Cardiac muscle cell (in vitro differentiated cells and primary cell): Measurements from ENCODE around the gene NUAK1. TPM values are rescaled to one million over a fixed set of nuclear protein-coding genes. Genes with fewer than 3 reads are reported as not detected.
"Not testable (repeated sequence)": the region's sequence is repeated elsewhere in the genome, so short reads cannot be mapped to it uniquely, and the experiment has no call there.

Source experiments
- DNase-seq, 2 donors: peaks; one replicate each; pipeline versions ENCODE4 v3.0.0 to v3.0.0-alpha.2; 2010 to 2017; ENCODE audit warnings: low read depth in 1 of 2, low spot score in 1 of 2
- H3K27ac ChIP-seq: fragments of 200-600 bp; sonication (generic); 2 replicates; pipeline ENCODE4 v1.5.1; 2016
- H3K27me3 ChIP-seq: fragments of 200-600 bp; sonication (generic); 2 replicates; pipeline ENCODE4 v1.6.0; 2016; ENCODE audit warnings: control low read depth
- H3K36me3 ChIP-seq: fragments of 200-600 bp; sonication (generic); 2 replicates; pipeline ENCODE4 v1.5.1; 2016; ENCODE audit warnings: control low read depth
- H3K4me1 ChIP-seq: fragments of 200-600 bp; sonication (generic); 2 replicates; pipeline ENCODE4 v1.8.1; 2017; ENCODE audit warnings: low read depth, mild to moderate bottlenecking, mixed run types
- H3K4me3 ChIP-seq: fragments of 200-600 bp; sonication (generic); 2 replicates; pipeline ENCODE4 v1.5.1; 2016; ENCODE audit warnings: mild to moderate bottlenecking
- H3K9me3 ChIP-seq: fragments of 200-600 bp; sonication (generic); 2 replicates; pipeline ENCODE4 v1.5.1; 2017; ENCODE audit warnings: low read depth, mild to moderate bottlenecking, control low read depth
- polyA plus RNA-seq: library from polyadenylated mRNA; unstranded; fragments of >200 nt; fragmentation: Nextera tagmentation; extraction: Ambion mirVana; gene quantifications from 2 replicates; pipeline ENCODE4 v1.2.1, GENCODE V29; 2016
- total RNA-seq: library from RNA; depleted of rRNA; stranded (reverse); fragments of >200 nt; gene quantifications from 2 replicates; pipeline ENCODE4 v1.2.3, GENCODE V29; 2016
- TF ChIP-seq, protein P1 (sequence below): IDR thresholded peaks from 2 replicates; pipeline ENCODE4 v1.5.1; 2012; ENCODE audit warnings: low read depth, mild to moderate bottlenecking, low read length

Gene NUAK1
- total and polyA plus RNA-seq, 2 experiments from 2014 or later: 2.9 to 7.2 TPM

DNA sequence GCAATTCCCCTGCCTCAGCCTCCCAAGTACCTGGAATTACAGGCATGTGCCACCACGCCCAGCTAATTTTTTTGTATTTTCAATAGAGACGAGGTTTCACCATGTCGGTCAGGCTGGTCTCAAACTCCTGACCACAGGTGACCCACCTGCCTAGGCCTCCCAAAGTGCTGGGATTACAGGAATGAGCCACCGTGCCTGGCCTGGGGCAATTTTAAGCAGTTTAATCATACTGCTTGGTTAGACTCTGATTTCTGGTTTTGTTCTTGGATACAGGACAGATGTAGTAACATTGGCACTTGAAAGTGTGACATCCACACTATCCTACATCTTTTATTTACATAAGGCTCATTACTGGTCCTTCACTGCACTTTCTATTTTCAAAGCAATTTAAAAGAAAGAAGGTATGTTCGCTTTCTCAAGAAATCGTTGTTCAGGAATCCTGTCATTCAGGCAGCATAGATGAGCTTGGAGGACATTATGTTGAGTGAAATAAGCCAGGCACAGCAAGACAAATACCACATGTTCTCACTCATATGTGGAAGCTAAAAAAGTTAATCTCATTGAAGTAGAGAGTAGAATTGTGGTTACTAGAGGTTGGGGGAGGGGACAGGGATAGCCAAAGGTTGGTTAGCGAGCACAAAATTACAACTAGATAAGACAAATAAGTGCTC is 4.0 kb upstream of the NUAK1 start:
- no peaks in the 10 kb centered on the region for H3K9me3 ChIP-seq
- H3K36me3 ChIP-seq: no peaks in the 10 kb centered on the region
- peaks cover 62% of the 10 kb centered on the region for H3K4me1 ChIP-seq
- H3K4me3 ChIP-seq: peak overlapping the region; percentile 2
- TF ChIP-seq, protein P1, sequence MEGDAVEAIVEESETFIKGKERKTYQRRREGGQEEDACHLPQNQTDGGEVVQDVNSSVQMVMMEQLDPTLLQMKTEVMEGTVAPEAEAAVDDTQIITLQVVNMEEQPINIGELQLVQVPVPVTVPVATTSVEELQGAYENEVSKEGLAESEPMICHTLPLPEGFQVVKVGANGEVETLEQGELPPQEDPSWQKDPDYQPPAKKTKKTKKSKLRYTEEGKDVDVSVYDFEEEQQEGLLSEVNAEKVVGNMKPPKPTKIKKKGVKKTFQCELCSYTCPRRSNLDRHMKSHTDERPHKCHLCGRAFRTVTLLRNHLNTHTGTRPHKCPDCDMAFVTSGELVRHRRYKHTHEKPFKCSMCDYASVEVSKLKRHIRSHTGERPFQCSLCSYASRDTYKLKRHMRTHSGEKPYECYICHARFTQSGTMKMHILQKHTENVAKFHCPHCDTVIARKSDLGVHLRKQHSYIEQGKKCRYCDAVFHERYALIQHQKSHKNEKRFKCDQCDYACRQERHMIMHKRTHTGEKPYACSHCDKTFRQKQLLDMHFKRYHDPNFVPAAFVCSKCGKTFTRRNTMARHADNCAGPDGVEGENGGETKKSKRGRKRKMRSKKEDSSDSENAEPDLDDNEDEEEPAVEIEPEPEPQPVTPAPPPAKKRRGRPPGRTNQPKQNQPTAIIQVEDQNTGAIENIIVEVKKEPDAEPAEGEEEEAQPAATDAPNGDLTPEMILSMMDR: no peak
- DNase-seq: peak in 1 of 2 donors; percentile 63
- peak overlapping the region; percentile 100 for H3K27ac ChIP-seq
- H3K27me3 ChIP-seq: no peaks in the 10 kb centered on the region

DNA sequence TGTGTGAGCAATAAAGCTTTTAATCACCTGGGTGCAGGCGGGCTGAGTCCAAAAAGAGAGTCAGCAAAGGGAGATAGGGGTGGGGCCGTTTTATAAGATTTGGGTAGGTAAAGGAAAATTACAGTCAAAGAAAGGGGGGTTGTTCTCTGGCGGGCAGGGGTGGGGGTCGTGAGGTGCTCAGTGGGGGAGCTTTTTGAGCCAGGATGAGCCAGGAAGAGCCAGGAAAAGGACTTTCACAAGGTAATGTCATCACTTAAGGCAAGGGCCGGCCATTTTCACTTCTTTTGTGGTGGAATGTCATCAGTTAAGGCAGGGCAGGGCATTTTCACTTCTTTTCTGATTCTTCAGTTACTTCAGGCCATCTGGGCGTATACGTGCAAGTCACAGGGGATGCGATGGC is 3.2 kb upstream of the NUAK1 start:
- H3K4me1 ChIP-seq: peaks cover 59% of the 10 kb centered on the region
- H3K27ac ChIP-seq: peak overlapping the region; percentile 100
- H3K36me3 ChIP-seq, H3K9me3 ChIP-seq, H3K27me3 ChIP-seq, H3K4me3 ChIP-seq, DNase-seq: not testable (repeated sequence)

DNA sequence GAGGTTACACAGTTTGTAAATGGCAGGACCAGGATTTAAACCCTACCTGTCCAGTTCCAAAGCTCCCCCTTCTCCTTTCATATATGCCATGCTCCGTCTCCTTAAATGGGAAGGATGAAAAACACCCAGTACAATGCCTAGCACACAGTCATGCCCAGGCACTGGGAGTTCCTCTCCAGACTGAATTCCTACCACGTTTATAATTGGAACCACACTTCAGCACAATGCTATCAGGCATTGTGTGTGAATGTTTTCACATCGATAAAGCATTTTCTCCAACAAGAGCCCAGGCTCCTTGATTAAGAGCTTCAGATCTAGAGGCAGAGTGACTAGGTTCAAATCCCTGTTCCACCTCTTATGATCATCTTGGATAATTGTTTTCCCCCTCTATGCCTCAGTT is 2.7 kb upstream of the NUAK1 start:
- H3K4me3 ChIP-seq: no peak overlapping the region
- H3K4me1 ChIP-seq: peaks cover 58% of the 10 kb centered on the region
- peak overlapping the region; percentile 100 for H3K27ac ChIP-seq
- peak in 1 of 2 donors; percentile 41 for DNase-seq
- TF ChIP-seq, protein P1: no peak
- no peaks in the 10 kb centered on the region for H3K27me3 ChIP-seq
- no peaks in the 10 kb centered on the region for H3K36me3 ChIP-seq
- H3K9me3 ChIP-seq: no peaks in the 10 kb centered on the region

DNA sequence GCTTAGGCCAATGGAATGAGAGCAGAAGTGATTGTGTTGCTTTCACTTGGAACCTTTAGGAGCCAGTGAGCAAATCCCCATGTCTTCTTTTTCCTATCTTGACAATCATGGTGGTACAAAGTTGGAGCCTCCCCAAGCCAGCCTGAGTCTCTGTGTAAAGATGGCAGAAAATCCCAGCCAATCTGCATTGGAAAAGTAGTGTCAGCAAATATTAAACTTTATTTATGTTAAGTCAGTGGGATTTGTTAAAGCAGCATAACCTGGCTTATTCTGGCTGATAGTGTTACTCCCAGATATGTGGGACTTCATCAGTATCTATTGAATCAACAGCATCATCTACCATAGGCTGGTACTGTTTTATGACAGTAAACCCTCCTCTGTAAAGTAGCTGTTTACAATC is 2.2 kb upstream of the NUAK1 start:
- TF ChIP-seq, protein P1: no peak
- DNase-seq: no peak
- Histone ChIP-seq H3K27ac (peak overlapping the region; percentile 100), H3K9me3 (no peaks in the 10 kb centered on the region), H3K4me3 (peak overlapping the region; percentile 97), H3K4me1 (peaks cover 54% of the 10 kb centered on the region), H3K36me3 (no peaks in the 10 kb centered on the region), H3K27me3 (no peaks in the 10 kb centered on the region)

DNA sequence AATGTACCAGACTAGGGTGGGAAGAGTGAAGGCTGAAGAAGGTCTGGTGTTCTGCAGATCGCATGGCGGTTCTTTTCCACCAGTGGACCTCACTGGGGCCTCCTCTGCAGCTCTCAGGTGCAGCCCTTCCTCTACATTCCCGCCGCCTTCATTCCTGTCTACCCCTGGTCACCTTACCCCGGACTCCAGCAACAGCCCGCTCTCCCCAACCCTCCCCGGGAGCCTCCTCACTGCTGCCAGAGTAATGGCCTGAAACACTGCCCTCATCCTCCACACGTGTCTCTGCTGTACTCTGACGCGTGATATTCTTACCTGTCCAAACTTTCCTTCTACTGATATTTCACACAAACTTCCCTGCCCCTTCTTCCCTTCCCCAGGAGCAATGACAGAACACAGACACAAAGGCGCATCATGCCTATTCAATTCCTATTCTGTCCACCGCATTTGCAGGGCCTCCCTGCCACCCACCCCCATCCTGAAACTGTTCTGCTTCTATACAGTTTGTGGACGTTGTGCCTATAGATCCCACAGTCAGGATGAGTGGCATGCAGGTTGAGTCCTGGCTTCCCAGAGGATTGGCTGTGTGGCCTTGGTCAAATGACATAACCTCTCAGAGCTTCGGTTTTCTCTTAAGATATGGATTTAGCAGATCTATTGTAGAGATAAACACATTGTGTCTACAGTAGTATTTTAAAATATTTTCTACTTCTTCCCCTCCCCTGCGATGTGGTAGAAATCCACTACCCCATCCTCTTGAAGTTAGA is 1.7 kb upstream of the NUAK1 start:
- Histone ChIP-seq H3K4me1 (peaks cover 48% of the 10 kb centered on the region), H3K27me3 (no peaks in the 10 kb centered on the region), H3K4me3 (peak overlapping the region; percentile 97), H3K27ac (peak overlapping the region; percentile 100), H3K9me3 (no peaks in the 10 kb centered on the region), H3K36me3 (no peaks in the 10 kb centered on the region)
- TF ChIP-seq, protein P1: no peak
- no peak for DNase-seq
